ENCODE data around the gene PCDH1.
A peak's percentile ranks its signal among the peaks of the same experiment; 100 is the strongest.
"Not testable (repeated sequence)": the region's sequence is repeated elsewhere in the genome, so short reads cannot be mapped to it uniquely, and the experiment has no call there.

The PCDH1 gene

GRCh38 chr5:141823056-141823455 lies 55.2 kb downstream of the PCDH1 start:
- Histone ChIP-seq H3K36me3 (ENCODE audit: control insufficient read depth in 1 of 2, insufficient read depth in 2 of 2, low read length in 2 of 2) (no peaks in the 10 kb centered on the region), H3K4me3 (ENCODE audit: low read depth in 1 of 2, low read length in 2 of 2) (no peak overlapping the region), H3K27me3 (ENCODE audit: low read depth, low read length) (no peaks in the 10 kb centered on the region), H3K27ac (ENCODE audit: low read length) (no peak overlapping the region), H3K9me3 (ENCODE audit: control insufficient read depth in 1 of 2, low read length in 2 of 2) (no peaks in the 10 kb centered on the region), H3K4me1 (ENCODE audit: control insufficient read depth in 1 of 2, insufficient read depth in 2 of 2, low read length in 2 of 2) (peaks cover 0 to 10% of the 10 kb centered on the region in 2 donors)

DNA sequence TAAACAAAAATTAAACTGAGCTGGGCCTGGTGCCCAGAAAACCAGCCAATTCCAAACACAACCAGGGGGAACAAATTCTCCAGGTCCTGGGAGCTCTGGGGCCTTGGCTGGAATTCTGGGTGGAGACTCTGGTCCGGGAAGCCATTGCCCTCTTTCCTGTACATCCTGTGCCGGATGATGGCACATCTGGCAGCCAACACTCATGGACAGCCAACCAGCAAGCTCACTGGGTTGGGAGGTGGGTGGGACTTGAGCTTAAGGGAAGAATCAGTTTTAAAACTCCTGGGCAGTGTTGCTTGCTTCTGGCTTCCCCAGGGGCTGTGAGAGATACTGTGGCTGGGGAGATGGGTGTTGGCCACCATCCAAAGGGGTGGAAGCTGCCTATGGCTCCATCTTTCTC lies 56.1 kb downstream of the PCDH1 start:
- no peak overlapping the region for H3K27ac ChIP-seq (ENCODE audit: low read length)
- H3K4me3 ChIP-seq (ENCODE audit: low read depth in 1 of 2, low read length in 2 of 2), result no peak overlapping the region
- H3K36me3 ChIP-seq (ENCODE audit: control insufficient read depth in 1 of 2, insufficient read depth in 2 of 2, low read length in 2 of 2), result no peaks in the 10 kb centered on the region
- peaks cover 0 to 8% of the 10 kb centered on the region in 2 donors for H3K4me1 ChIP-seq (ENCODE audit: control insufficient read depth in 1 of 2, insufficient read depth in 2 of 2, low read length in 2 of 2)
- no peaks in the 10 kb centered on the region for H3K27me3 ChIP-seq (ENCODE audit: low read depth, low read length)
- H3K9me3 ChIP-seq (ENCODE audit: control insufficient read depth in 1 of 2, low read length in 2 of 2), result no peaks in the 10 kb centered on the region

DNA sequence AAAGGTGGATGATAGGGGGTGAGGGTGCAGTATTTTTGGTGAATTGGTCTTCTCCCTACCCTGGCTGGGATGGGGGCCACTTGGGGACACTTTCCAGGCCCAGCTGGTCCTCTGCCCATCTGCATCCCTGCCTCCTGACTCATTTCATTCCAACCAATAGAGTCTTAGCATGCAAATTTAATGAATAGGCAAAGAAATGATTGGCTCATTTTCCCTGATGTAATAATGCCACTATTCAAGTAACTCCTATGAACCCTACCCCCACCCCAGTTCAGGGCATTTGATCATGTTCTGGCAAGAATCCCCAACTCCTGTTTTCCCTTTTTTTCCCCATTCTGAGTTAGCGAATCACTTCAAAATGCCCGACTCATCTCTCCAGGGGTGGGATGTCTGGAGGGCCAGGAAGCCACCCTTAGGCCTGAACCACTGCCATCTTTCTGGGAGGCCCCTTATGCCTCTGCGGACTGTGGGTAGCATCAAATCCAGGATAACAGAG lies 56.7 kb downstream of the PCDH1 start:
- Histone ChIP-seq H3K27ac (ENCODE audit: low read length) (peak overlapping the region; percentile 41), H3K27me3 (ENCODE audit: low read depth, low read length) (no peaks in the 10 kb centered on the region), H3K4me1 (ENCODE audit: control insufficient read depth in 1 of 2, insufficient read depth in 2 of 2, low read length in 2 of 2) (peaks cover 0 to 5% of the 10 kb centered on the region in 2 donors), H3K9me3 (ENCODE audit: control insufficient read depth in 1 of 2, low read length in 2 of 2) (no peaks in the 10 kb centered on the region), H3K36me3 (ENCODE audit: control insufficient read depth in 1 of 2, insufficient read depth in 2 of 2, low read length in 2 of 2) (no peaks in the 10 kb centered on the region), H3K4me3 (ENCODE audit: low read depth in 1 of 2, low read length in 2 of 2) (no peak overlapping the region)

GRCh38 chr5:141820686-141821085 lies 57.5 kb downstream of the PCDH1 start:
- not testable (repeated sequence) for H3K4me3 ChIP-seq (ENCODE audit: low read depth in 1 of 2, low read length in 2 of 2); H3K27ac ChIP-seq (ENCODE audit: low read length); H3K27me3 ChIP-seq (ENCODE audit: low read depth, low read length); H3K4me1 ChIP-seq (ENCODE audit: control insufficient read depth in 1 of 2, insufficient read depth in 2 of 2, low read length in 2 of 2); H3K36me3 ChIP-seq (ENCODE audit: control insufficient read depth in 1 of 2, insufficient read depth in 2 of 2, low read length in 2 of 2); H3K9me3 ChIP-seq (ENCODE audit: control insufficient read depth in 1 of 2, low read length in 2 of 2)

DNA sequence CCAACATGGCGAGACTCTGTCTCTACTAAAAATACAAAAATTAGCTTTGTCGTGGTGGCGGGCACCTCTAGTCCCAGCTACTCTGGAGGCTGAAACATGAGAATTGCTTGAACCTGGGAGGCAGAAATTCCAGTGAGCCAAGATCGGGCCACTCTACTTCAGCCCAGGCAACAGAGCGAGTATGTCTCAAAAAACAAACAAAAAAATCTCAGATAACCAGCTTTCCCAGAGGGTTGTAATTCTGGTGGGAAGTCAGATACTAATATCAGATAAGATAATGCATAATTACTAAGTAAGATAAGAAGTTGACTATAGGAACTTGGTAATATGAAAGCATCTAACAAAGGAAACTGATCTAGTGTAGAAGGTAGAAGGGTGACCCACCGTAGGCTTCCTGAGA lies 60.6 kb downstream of the PCDH1 start:
- no peaks in the 10 kb centered on the region for H3K27me3 ChIP-seq (ENCODE audit: low read depth, low read length)
- H3K27ac ChIP-seq (ENCODE audit: low read length), result no peak overlapping the region
- no peaks in the 10 kb centered on the region for H3K9me3 ChIP-seq (ENCODE audit: control insufficient read depth in 1 of 2, low read length in 2 of 2)
- no peak overlapping the region for H3K4me3 ChIP-seq (ENCODE audit: low read depth in 1 of 2, low read length in 2 of 2)
- H3K4me1 ChIP-seq (ENCODE audit: control insufficient read depth in 1 of 2, insufficient read depth in 2 of 2, low read length in 2 of 2), result no peaks in the 10 kb centered on the region
- H3K36me3 ChIP-seq (ENCODE audit: control insufficient read depth in 1 of 2, insufficient read depth in 2 of 2, low read length in 2 of 2), result no peaks in the 10 kb centered on the region

DNA sequence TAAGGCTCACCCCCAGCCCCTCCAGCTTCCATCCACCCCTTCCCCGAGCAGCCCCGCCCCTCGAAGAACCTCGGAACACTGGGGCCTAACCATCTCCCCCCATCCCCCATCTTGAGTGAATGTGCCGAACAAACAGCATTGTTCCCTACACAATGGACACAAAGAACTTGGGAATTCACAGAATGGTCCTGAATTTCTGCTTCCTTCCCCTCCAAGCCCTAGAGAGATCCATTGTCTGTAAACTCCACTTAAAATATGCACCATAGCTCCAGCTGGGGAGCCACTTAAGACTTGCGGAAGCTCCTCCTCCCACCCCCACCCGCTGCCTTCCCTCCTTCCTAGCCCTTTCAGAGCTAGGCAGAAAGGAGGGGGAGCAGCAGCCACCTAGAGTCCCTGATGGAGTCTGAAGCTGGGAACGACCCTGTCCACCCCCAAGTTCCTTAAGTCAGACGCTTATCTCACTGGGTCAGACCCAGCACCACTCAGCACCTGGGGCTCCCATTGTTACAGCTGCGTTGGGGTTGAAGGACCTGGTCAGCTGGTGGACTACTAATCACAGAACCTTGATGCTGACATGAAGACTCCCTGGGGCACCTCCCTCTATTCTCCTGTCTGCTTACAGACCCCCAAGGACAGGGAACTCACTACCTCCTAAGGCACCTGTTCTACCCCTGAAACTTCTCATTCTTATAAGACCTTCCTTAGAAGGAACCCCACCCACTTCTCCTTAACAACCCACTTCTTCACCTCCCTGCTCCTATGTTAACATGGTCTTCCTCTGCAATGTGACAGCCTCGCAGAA lies 61.4 kb downstream of the PCDH1 start:
- Histone ChIP-seq H3K36me3 (ENCODE audit: control insufficient read depth in 1 of 2, insufficient read depth in 2 of 2, low read length in 2 of 2) (no peaks in the 10 kb centered on the region), H3K4me3 (ENCODE audit: low read depth in 1 of 2, low read length in 2 of 2) (no peak overlapping the region), H3K27ac (ENCODE audit: low read length) (no peak overlapping the region), H3K9me3 (ENCODE audit: control insufficient read depth in 1 of 2, low read length in 2 of 2) (no peaks in the 10 kb centered on the region), H3K4me1 (ENCODE audit: control insufficient read depth in 1 of 2, insufficient read depth in 2 of 2, low read length in 2 of 2) (no peaks in the 10 kb centered on the region), H3K27me3 (ENCODE audit: low read depth, low read length) (no peaks in the 10 kb centered on the region)

DNA sequence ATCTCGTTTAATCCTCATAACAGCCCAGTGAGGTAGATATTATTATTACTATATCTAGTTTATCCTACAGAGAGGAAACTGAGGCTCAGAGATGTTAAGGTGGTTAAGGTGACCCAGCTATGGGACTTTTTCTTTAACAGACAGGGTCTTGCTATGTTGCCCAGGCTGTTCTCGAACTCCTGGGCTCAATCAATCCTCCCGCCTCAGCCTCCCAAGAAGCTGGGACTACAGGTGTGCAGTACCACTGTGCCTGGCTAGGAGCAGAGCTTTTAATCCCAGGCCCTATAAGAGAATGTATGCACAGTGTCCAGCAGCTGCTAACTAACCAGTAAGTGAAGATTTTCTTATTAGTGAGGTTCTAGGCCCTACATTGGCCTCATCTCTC lies 62.4 kb downstream of the PCDH1 start:
- no peak overlapping the region for H3K27ac ChIP-seq (ENCODE audit: low read length)
- H3K4me1 ChIP-seq (ENCODE audit: control insufficient read depth in 1 of 2, insufficient read depth in 2 of 2, low read length in 2 of 2), result no peaks in the 10 kb centered on the region
- no peak overlapping the region for H3K4me3 ChIP-seq (ENCODE audit: low read depth in 1 of 2, low read length in 2 of 2)
- no peaks in the 10 kb centered on the region for H3K9me3 ChIP-seq (ENCODE audit: control insufficient read depth in 1 of 2, low read length in 2 of 2)
- H3K36me3 ChIP-seq (ENCODE audit: control insufficient read depth in 1 of 2, insufficient read depth in 2 of 2, low read length in 2 of 2), result no peaks in the 10 kb centered on the region
- no peaks in the 10 kb centered on the region for H3K27me3 ChIP-seq (ENCODE audit: low read depth, low read length)

DNA sequence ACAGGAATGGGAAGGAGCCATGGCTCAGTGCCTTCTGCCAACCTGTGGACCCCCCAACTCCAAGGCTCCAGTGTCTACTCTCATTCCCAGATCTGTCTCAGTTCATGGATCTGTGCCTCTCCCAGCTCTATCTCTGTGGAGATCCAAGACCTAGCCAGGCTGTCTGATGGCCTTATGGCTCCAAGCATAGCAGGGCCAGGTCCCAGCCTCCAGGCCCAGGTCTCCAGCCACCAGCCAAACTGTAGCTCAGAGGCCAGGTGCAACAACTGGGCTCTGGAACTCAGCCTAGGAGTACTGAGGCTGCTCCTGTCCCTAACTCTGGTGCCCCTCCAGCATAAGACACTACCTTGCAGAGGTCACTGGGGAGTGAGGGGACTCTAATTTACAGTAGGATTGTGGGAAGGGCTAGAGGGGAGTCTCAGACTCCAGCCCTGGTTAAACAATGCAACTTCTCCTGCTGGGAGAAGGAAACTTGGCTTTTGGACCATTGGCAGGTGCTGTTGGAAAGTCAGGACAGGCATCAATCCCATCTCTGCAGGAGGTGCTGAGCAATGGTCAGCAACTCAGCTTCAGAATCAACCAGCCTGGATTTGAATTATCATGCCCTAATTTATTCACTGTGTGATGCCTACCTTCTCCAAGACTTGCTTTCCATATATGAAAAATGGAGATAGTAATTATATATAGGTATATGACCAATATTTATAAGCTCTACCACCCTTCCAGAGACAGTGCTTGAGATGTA lies 63.0 kb downstream of the PCDH1 start:
- H3K36me3 ChIP-seq (ENCODE audit: control insufficient read depth in 1 of 2, insufficient read depth in 2 of 2, low read length in 2 of 2), result no peaks in the 10 kb centered on the region
- no peaks in the 10 kb centered on the region for H3K27me3 ChIP-seq (ENCODE audit: low read depth, low read length)
- no peaks in the 10 kb centered on the region for H3K9me3 ChIP-seq (ENCODE audit: control insufficient read depth in 1 of 2, low read length in 2 of 2)
- H3K4me3 ChIP-seq (ENCODE audit: low read depth in 1 of 2, low read length in 2 of 2), result no peak overlapping the region
- H3K27ac ChIP-seq (ENCODE audit: low read length), result no peak overlapping the region
- H3K4me1 ChIP-seq (ENCODE audit: control insufficient read depth in 1 of 2, insufficient read depth in 2 of 2, low read length in 2 of 2), result no peaks in the 10 kb centered on the region

GRCh38 chr5:141814064-141814964 lies 63.9 kb downstream of the PCDH1 start:
- Histone ChIP-seq H3K4me3 (ENCODE audit: low read depth in 1 of 2, low read length in 2 of 2) (no peak overlapping the region), H3K27ac (ENCODE audit: low read length) (no peak overlapping the region), H3K9me3 (ENCODE audit: control insufficient read depth in 1 of 2, low read length in 2 of 2) (no peaks in the 10 kb centered on the region), H3K27me3 (ENCODE audit: low read depth, low read length) (no peaks in the 10 kb centered on the region), H3K36me3 (ENCODE audit: control insufficient read depth in 1 of 2, insufficient read depth in 2 of 2, low read length in 2 of 2) (no peaks in the 10 kb centered on the region), H3K4me1 (ENCODE audit: control insufficient read depth in 1 of 2, insufficient read depth in 2 of 2, low read length in 2 of 2) (no peaks in the 10 kb centered on the region)

DNA sequence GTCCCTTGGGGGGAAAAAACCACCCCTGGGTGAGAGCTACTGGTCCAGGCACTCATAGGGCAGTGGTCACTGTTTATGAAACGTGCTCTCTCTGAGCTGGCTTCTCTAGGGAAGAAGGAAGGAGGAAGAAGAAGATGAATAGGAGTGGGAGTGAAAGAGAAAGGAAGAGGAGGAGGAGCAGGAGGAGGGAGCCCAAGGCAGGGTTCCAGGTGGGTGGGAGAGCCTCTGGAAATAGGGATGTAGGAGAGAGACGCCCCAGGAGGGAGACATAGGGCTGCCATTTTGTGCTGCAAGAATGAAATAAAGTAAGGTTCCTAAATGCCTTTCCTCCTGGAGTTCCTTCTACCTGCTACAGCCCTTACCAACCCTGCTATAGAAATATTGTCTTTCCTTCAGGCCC lies 65.7 kb downstream of the PCDH1 start:
- H3K9me3 ChIP-seq (ENCODE audit: control insufficient read depth in 1 of 2, low read length in 2 of 2), result no peaks in the 10 kb centered on the region
- H3K4me3 ChIP-seq (ENCODE audit: low read depth in 1 of 2, low read length in 2 of 2), result no peak overlapping the region
- no peak overlapping the region for H3K27ac ChIP-seq (ENCODE audit: low read length)
- no peaks in the 10 kb centered on the region for H3K4me1 ChIP-seq (ENCODE audit: control insufficient read depth in 1 of 2, insufficient read depth in 2 of 2, low read length in 2 of 2)
- no peaks in the 10 kb centered on the region for H3K36me3 ChIP-seq (ENCODE audit: control insufficient read depth in 1 of 2, insufficient read depth in 2 of 2, low read length in 2 of 2)
- no peaks in the 10 kb centered on the region for H3K27me3 ChIP-seq (ENCODE audit: low read depth, low read length)
